Stimulated activated CD8-positive, alpha-beta memory T cell treated with anti-CD3 and anti-CD28 coated beads, Interleukin-2, amount 100 ng/mL, for 1 hour (primary cell): Measurements from ENCODE around the gene MMD2.
A peak's percentile ranks its signal among the peaks of the same experiment; 100 is the strongest.
"Not testable (repeated sequence)": the region's sequence is repeated elsewhere in the genome, so short reads cannot be mapped to it uniquely, and the experiment has no call there.

Experiments
- DNase-seq, 2 donors: peaks; one replicate each; pipeline ENCODE4 v3.0.0-alpha.2; 2020; ENCODE audit warnings: low read depth in 2 of 2

MMD2 gene

DNA sequence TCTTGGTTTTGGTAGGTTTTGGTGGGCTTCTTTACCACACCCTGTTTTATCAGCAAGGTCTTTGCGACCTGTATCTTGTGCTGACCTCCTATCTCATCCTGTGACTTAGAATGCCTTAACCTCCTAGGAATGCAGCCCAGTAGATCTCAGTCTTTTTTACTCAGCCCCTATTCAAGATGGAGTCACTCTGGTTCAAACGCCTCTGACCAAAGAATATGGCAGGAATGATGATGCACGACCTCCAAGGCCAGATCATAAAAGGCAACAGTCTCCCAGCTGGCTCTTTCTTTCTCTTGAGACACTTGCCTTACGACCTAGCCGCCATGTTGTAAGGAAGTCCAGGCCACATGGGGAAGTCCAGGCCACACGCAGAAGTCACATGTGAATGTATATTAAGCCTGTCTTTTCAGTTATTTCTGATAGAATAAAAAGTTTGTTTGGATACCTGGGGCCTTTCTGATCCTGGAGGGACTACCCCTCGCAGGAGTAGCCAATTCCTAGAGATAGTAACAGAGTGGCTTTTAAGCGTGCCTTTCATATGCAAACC lies 65.0 kb downstream of the MMD2 start:
- no peak for DNase-seq

DNA sequence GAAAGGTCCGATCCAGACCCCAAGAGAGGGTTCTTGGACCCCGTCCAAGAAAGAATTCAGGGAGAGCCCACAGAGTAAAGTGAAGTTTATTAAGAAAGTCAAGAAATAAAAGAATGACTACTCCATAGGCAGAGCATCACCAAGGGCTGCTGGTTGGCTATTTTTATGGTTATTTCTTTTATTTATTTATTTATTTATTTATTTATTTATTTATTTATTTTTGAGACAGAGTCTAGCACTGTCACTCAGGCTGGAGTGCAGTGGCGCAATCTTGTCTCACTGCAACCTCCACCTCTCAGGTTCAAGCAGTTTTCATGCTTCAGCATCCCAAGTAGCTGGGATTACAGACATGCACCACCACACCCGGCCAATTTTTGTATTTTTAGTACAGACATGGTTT lies 65.8 kb downstream of the MMD2 start:
- not testable (repeated sequence) for DNase-seq

DNA sequence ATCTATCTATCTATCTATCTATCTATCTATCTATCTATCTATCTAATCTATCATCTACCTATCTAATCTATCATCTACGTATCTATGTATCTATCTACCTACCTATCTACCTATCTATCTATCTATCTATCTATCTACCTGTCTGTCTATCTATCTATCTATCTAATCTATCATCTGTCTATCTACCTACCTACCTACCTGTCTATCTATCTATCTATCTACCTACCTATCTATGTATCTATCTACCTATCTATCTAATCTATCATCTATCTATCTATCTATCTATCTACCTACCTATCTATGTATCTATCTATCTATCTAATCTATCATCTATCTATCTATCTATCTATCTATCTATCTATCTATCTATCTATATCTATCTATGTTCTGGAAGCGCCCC lies 67.5 kb downstream of the MMD2 start:
- DNase-seq, result not testable (repeated sequence)

DNA sequence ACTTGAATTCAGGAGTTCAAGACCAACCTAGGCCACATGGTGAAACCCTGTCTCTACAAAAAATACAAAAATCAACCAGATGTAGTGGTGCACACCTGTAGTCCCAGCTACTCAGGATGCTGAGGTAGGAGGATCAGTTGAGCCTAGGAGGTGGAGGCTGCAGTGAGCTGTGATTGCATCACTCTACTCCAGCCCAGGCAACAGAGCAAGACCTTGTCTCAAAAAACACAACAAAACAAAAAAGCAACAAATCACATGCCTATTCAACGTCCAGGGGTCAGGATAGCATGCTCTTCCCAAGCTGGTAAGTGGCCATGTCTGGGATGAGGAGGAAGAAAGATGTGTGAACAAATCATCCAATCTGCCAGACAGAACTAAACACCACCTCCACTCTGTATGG lies 69.3 kb downstream of the MMD2 start:
- DNase-seq, result no peak

DNA sequence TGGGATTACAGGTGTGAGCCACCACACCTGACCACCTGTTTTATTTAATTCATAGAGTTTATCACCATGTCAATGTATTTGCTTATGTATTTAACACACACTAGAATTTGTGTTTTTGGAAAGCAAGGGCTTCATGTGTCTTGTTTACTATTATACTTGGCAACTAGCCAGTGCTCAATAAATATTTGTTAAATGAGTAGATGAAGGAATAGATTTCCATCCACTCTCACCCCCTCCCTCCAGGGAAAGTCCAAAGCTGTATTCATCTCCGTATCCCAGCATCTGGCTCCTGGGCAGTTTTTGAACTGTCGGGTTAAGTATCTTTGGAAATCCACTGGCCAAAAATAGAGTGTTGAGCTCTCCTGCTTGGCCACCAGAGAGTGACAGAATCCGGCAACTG lies 70.8 kb downstream of the MMD2 start:
- DNase-seq, result no peak

DNA sequence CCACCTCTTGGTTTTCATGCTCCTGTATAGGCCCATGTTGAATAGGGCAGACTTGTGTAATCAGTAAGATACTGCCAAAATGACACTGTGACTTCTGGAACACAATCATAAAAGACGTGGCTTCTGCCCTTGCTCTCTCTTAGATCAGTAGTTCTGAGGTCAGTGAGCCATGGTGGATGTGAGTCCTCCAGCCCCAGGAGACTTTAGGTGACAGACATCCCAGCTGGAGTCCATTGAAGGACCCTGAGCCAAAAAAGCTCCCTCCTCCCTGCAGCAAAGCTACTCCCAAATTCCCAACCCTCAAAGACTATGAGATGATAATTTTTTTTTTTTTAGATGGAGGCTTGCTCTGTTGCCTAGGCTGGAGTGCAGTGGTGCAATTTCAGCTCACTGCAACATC lies 72.3 kb downstream of the MMD2 start:
- DNase-seq, result no peak

DNA sequence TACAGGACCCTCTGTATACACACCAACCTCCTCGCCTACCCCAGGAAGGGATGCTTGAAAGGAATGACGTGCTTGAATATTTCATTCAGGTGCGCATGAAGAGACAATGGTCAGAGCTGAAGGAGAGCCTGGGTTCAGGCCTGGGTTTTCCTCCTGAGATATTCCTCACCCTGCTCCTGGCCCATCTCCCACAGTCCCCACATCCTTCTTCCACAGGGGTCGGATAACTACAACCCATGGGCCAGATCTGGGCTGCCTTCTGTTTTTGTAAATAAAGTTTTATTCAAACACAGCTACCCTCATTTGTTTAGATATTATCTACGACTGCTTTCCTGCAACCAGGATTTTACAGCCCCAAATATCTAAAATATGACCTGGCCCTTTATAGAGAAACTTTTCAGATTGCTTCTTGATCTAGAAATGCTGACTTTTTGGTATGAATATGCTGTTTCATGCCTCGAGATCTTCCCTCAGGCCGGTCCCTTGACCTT lies 73.6 kb downstream of the MMD2 start:
- no peak for DNase-seq

DNA sequence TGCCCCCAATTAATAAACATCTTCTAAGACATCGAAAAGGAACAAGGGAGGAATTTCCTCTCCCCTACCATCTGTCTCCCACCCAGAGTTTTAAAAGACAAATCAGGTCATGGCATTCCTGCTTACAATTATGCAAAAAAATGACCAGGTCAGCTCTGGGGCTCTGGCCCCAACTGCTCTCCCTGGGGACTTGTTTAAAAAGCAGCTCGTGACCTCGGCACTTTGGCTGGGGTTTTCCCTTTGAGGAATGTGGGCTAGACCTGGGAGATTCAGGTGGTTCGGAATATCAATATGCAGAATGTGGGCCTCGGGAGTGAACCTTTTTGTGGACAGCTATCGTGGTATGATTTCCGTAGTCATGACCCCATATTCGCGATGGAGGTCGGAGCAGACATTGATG lies 74.8 kb downstream of the MMD2 start:
- DNase-seq, result no peak

DNA sequence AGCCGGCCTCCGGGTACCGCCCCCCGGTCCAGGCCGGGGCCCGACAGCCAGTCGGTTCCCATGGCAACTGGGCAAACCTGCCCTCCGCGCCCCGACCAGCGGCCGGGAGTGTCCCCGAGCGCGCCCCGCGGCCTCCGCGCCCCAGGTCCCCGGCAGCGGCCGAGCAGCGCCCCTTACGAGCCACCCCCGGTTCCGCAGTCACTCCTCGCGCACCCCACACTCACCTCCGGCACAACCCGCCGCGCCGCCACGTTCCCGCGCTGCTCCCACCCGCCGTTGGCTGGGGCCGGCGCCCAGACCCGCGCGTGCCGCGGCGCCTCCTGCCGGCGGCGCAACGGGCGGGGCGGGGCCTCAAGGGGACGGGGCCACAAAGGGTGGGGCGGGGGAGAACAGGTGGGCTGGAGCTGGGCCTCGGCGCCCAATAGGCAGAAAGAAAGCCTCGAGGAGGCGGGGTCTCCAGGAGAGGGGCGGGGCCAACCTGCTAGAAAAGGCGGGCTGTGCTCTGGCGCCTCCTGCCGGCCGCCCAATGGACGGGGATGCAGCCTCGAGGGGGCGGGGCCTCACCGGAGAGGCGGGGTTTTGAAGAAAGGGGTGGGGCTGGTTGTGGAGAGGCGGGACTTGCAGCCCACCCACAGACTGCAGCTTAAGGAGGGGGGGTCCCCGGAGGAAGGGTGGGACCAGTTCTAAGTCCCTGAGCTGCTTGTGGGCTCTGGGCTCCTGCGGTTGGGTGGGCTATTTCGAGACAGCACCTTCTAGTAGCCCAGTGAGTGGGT lies 75.4 kb downstream of the MMD2 start, which contains the start of gene RADIL:
Gene RADIL, minus strand, starts transcription at position 345 of the 773 bp plus-strand sequence. CDS start 5,577 bp downstream, outside the sequence.
- DNase-seq, result peak; percentile 53 to 70

DNA sequence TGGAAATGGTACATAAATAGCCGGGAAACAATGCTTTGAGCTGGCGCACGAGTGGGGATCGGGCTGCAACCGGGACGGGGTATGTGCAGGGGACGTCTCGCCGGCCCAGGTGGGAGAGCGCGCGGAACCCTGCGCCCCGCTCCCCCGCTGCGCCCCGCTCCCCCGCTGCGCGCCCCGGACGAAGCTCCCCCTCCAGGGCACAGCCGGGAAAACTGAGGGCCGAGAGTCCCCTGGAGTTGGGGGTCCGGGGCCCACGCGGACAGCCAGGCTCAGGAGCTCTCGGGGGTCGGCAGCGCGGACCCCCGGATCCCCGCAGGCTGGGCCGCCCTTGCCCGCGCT lies 76.0 kb downstream of the MMD2 start:
- DNase-seq, result no peak

DNA sequence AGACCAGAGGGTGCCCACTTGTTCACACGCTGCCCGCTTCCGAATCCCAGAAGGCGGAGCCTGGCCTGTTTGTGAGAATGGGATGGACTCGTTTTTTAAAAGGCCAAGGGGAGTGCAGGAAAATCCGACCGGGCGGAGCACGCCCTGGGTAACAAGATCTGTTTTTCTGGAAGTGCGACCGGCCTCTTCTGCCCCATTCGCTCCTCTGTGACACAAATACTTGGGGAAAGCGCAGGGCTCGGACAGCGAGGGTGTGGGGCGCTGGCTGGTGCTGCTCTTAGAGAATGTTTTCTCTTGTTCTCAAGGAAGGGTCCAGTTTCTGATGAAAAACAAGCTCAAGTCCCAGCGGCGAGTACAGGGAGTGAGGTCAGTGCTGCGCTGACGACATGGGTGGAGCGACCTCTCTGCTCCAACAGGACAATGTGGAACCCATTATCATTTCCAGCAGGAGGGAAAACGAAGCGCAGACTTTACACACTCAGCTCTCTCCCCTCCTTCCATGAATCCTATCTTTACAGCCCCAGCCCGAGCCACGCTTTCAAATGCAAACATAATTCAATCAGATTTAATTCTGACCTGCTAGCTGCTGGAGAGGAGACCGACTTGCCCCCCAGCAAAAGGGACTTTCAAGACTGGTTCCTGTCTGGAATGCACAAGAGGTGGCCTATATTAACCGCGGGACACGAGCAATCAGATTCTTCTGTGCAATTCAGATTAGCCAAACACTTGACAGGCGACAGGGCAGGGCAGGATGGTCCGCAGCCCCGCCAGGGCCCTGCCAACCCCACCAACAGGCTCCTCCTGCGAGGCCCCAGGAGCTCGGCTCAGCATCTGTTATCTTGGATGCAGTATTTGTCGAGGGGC lies 76.6 kb downstream of the MMD2 start:
- DNase-seq, result no peak

DNA sequence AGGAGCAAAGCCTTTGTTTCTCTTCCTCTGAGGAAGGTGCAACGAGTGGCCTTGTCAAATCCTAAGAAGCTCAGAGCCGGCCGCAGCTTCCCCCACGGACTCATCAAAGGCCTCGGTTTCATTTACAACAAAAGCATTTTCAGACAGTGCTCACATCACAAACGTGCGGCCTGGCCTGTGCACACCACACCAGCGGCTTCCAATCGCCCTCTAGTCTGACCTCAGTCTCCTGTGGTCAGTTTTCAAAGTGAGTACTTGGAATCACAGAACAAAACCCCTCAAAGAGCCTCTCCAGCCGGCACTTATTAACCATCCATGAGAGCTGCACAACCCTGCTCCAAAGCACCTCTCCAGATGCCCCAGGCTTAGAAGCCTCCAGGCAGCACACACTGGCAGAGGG lies 78.8 kb downstream of the MMD2 start:
- DNase-seq, result no peak

DNA sequence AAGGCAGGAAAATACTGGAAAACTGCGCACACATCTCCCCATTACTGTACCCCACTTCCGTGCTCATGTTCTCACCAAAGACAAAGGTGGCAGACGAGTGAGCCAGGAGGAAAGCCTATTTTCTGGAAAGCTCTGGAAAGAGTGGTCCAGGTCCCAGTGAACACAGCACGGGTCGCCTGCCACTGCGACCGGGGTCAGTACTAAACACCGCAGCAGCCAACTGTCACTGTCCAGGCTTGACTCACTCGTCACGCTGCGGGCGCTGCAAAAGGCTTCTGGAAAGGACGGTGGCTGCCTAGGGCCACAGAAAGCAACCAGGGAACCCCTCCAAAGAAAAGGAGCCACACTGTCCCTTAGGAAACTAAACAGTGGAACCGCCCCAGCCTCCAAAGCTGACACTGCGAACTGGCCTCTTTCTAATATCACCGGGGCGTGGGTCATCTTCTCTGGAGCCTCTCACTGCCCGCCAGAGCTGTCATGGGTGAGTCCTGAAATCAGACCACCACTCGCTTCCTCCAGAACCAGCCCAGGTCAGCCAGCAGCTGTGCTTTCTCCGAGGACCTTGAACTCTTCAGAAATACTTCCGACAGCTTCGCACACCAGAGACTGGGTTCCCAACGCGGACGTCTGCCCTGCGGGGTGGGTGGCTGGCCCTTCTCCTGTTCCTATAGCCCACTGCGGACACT lies 79.4 kb downstream of the MMD2 start:
- DNase-seq, result no peak

DNA sequence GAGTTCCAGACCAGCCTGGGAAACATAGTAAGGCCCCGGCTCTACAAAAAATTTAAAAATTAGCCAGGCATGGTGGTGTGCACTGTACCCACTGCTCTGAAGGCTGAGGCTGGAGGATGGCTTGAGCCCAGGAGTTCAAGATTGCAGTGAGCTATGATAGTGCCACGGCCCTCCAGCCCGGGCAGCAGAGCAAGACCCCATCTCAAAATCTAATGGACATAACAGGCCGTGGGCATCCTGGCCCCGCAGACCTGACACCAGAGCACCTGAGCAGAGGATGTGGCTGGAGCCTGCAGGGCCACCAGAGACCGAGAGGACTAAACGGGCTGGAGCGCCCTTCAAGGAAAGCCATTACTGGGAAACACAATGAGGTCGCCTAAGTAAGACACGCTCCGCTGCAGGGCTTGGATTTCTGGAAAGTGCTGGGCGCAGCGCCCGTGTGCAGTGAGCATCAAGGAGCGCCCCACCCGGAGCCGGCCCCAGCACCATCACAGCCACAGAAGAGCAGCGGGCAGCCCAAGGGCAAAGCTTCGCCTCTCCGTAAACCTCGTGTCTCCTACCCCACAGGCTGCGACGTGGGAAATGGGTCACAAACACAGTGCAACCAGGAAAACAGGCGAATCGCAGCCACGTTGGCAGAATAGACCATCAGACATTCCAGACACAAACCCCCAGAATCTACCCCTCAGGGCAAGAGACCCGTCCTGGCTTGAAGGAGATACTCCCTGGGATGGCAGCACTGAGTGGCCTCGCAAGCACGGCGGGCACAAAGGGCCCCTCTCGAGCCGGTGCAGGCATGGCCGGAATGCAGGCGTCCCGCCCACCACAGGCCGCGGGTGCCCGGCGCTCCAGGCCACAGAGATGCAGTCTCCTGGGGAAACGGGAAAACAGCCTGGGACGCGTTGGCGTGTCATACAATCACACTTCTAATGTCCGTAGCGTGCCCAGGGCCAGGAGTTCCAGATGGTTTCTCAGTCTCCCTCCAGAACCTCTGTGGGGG lies 80.4 kb downstream of the MMD2 start:
- no peak for DNase-seq

DNA sequence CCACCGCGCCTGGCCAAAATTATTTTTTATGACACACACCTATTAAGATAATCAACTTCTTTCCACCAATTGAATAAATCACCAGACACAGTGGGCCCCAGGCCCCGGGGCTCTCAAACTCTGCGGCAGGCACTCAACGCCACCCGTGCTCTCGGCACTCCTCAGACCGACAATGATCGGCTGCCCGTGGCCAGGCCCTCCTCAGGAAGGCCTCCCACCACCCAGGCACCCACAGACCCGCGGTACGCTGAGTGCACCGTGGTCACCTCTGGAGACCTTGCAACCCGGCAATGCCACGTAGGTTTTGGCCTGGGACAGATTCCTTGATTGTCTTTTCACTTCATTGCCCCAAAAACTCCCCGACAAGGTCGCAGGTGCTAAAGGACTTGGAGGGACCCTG lies 82.4 kb downstream of the MMD2 start:
- no peak for DNase-seq

DNA sequence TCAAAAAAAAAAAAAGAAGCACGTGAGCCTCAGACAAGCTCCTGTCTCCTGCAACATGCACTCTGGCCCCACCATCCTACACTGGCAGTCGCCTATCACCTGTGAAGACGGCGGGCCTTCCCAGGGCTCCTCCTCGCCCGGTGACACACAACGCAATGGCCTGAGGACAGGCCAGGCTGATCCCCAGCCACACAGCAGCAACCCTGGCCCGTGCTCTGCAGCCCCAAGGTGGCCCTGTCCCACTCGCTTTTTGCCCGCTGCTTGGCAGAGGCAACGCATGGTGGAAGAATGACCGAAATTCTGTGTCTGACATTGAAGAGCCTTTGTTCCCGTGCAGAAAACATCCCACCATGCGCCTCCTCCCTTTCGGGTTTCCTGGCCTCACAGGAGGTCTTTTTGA lies 83.6 kb downstream of the MMD2 start:
- no peak for DNase-seq

DNA sequence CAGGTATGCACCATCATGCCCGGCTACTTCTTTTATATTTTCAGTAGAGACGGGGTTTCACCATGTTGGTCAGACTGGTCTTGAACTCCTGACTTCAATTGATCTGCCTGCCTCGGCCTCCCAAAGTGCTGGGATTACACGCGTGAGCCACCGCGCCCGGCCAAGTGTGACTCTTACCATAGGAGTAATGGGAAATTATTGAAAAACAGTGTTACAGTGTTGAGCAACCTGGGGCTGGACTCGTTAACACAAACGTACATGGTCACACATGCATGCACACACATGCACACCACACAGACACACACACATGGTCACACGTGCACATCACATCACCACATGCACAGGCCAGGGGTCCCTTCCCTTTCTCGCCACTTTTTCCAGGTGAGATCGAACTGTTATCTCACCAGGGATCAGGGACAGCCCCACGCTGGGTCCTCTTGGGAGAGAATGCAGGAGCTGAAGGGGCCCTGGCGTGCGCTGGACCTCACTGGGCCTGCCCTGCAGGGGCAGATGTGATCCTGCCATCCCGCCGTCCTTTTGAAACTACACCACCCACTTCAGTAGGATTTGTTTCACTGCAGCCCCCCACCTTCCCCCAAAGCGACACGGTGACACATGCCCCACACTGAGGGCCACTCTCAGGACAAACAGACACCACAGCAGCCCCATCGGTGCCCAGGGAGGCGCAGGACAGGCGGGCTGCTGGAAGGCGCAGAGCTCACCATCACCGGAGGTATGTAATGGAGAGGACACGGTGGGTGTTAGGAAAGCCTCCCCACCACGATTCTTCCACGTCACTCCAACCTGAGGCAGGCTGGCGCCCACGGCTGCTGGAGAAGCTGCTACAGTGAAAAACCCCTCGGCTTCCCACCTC lies 85.7 kb downstream of the MMD2 start:
- DNase-seq, result no peak

DNA sequence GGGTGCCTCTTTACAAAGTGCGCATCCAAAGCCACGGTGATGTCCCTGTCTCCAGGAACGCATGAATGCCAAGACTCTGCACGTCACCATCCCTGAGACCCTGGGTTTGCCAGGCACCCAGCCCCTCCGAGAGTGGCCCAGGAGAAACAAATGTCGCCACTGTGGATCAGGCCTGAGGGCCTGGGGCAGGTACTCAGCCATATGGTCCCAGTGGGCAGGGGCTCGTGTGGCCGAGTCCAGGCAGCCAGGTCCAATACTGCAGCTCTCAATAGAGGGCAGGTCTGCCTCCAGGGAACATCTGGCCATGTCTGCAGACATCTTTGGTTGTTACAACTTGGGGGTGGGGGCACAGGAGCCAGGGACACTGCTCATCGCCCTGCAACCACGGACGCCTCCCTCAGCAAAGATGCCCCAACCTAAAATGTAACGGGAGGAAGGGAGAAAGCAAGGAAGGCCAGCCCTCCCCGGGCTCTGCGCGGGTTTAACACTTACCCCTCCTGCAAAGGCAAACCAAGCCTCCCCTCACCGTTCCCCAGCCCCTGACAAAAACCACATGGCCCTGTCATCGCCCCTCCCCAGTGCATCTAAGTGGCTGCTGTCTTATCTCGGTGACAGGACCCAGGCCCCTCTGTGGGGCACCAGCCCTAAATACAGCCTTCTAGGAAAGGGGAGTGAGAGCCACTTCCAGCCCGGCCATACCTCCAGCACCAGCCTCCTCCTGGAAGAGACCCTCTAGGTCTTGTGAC lies 86.9 kb downstream of the MMD2 start:
- DNase-seq, result no peak

DNA sequence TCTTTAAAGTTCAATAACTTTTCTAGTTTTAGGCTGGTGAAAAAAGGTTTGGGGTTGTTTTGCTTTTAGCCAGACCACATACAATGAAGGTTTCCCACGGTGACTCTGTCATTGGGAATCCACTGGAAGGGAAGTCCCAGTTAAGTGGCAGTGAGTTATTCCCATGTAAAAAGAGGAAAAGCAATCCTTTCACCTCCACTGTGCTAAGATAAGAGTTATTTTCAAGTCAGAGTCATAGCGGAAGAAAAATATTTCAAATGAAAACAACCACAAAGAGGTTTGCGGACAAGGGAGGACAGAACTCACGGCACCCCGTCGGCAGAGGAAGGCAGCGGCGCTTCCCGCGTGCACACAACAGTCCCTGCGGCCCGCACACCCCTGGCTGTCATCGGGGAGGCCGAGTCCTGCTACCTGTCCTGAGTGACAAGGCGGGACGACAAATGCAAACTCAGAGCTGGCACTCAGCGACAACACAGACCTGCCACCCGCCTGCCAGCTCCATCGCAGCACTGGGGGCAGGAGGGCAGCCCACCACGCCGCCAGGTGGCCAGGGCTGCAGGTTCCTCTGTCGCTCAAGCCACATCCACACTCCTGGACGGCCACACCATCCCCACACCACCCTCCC lies 87.8 kb downstream of the MMD2 start:
- no peak for DNase-seq
